ENCODE measurements around the gene ITIH5.
"Not testable (repeated sequence)": the region's sequence is repeated elsewhere in the genome, so short reads cannot be mapped to it uniquely, and the experiment has no call there.

ITIH5 gene

DNA sequence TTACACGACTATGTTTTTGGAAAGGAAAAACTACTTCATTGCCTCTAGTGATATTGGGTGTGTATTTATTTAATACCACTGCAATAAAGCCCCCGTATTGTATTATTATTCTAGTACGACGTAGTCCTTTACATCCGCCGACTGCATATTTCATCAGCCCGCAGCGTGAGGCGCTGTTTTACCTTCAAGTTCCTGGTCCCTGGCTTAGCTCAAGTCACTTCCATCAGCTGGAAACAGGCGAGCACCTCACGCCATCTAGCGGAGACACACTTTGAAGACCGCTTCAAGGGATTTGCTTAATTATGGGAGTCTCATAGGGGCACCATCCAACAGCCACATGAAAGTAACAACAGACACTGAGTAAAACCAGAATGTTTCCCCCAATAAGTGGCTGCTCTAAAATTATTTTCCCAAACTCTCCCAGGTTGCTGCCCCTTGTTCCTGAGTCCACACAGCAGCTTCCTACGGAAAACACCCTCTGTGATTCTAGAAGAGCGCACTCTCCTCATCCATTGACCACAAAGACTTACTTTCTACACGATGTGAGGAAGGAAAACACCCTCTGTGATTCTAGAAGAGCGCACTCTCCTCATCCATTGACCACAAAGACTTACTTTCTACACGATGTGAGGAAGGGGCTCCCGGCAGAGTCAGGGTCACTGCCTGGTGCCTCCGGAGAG lies 20.6 kb upstream of the ITIH5 start:
- DNase-seq = peak; percentile 71

DNA sequence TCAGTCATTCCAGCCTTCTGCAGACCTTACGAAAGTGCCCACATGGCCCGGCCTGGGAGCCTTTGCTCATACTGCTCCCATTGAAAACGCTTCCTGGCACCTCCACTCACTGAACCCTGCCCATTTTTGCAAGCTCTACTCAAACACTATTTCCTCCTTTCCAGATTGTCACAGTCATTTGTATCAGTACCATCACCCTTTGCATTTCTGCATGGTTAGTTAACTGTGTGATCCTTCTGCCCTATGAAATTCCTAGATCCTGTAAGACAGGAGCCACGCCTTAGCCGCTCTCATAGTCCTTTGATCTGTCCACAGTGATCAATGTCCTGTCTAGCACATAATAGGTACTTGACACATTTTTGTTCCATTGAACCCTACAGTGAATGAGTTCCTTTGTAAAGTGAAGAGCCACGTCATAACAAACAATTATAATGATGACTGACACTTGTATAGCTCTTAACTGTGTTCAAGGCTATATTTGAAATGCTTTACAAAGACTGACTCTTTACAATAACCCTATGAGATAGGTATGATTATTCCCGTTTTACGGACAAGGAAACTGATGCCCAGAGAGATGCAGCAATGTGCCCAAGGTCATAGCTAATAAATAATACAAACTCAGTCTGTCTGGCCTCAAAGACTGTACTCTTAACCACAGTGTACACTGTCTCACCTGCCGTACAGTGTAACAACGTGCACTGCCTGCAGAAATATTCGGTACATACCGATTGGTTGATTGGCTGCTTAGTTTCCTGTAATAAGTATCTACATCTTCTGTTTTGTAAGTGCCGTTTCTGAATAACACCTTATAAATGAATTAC lies 19.8 kb upstream of the ITIH5 start:
- no peak for DNase-seq

DNA sequence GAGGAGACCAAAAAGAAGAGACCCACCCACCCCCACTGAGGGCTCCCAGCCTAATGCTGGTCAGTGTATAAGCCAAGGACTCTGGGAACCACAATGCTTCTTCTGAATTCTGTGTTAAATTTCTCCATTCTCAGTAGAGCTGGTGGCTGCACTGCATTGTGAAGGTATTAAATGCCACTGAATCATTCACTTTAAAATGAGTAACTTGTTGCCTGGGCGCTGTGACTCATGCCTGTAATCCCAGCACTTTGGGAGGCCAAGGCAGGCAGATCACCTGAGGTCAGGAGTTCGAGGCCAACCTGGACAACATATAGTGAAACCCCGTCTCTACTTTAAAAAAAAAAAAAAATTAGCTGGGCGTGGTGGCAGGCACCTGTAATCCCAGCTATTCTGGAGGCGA lies 13.3 kb upstream of the ITIH5 start:
- not testable (repeated sequence) for DNase-seq

DNA sequence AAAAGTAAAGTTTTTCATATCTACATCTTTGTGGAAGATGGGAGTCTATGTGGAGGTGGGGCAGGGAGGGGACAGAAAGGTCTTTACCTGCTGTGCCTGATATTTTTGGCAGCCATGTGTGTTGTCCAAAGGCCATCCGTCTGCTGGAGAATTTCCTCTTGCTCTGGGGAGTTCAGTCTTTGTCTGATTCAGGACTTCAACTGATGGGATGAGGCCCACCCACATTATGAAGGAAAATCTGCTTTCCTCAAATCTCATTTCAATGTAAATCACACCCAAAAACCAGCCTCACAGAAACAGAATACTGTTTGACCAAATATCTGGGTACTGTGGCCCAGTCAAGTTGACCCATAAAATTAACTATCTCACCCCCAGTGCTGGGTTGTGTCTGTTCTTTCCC lies 12.5 kb upstream of the ITIH5 start:
- no peak for DNase-seq

DNA sequence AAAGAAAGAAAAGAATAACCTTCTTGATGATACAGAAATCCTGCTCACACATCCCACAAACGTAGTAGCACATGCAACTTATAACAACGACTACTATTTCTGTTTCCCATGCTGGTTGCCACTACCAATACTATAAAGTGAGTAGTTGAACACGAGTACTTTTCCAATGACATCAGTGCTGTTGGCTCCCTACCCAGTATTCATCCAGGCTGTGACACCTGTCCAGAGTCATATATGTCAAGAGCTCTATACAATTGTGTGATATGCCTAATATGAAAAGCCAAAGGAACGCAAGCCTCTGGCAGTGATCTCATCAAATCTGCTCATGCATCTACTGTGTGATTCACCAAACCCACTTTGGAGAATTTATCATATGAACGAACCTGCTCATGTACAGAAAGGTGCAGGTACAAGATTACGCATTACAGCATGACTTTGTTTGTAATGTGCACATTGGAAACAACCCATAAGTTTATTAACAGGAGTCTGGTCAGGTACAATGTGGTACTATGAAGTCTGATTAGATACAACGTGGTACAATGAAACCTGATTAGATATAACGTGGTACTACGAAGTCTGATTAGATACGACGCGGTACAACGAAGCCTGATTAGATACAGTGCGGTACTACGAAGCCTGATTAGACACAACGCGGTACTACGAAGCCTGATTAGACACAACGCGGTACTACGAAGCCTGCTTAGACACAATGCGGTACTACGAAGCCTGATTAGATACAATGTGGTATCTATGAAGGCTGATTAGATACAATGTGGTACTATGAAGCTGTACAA lies 5.8 kb upstream of the ITIH5 start:
- no peak for DNase-seq

DNA sequence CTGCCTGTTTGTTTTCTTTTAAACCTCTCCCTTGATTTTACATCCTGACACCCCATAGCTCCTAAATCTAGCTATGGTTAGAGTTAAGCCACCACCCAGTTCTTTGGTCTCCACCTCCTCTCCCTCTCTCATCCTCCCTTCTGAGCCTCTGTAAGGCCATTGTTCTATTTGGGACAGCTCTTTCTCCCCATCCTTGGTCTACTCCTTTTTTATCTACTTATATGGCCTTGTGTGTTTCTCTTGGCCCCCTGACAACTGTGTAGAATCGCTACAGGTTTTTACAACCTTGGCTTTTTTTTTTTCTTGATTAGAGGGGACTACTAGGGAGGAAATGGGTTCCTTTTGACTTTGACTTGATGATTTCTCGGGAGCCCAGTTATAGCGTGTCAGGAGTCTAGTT lies 3.4 kb upstream of the ITIH5 start:
- DNase-seq = no peak

DNA sequence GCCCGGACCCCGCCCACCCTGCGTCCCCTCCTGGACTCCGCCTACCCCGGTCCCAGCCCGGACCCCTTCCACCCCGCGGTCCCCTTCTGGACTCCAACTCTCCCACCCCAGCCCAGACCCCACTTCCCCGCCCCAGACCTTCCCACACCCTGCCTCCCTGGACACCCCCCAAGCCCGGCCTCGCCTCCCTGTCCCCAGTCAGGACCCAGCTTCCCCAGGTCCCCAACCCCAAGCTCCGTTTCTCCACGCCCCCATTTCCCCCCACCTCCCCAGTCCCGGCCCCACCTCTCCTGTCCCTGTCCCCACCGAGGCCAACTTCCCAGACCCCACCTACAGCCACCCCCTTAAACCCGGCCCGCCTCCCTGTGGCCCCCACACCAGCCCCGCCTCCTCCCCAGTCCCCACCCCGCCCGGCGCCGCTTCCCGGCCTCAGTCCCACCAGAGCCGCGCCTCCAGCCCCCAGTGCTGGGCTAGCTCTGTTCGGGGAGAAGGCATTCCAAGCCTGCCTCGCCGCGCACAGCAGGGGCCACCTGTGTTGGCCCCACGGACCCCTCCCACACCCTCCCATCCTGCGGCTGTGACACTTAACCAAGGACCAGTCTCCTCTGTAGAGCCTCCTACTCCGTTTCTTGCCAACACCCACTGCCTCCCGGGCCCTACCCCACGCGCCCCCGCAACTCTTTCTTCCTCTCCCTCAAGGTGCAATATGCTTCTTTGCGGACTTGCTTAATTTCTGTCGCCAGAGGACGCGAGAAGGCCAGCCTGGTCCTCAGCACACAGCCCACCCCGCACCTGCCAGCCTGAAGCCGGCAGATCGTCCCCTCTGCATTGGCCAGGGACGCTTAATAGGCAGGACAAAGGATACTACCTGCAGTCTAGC lies 736 bp upstream of the ITIH5 start:
- no peak for DNase-seq

DNA sequence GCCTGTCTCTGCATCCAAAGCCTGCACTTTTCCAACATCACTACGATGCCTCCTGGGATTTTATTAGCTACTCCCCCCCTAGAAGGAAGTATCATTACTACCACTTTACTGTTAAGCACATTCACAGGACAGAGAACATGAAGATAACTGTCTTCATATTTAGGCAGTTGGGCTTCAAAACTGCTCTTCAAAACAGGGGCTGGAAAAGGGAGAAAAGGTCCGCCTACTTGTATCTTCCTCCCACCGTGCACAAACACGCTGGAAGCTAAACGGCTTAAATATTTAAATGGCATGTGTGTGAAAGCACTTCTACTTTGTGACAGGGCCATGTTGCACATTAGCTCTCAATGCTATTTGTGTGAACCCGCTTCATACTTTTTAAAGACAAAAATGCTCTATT lies 999 bp downstream of the ITIH5 start:
- no peak for DNase-seq

DNA sequence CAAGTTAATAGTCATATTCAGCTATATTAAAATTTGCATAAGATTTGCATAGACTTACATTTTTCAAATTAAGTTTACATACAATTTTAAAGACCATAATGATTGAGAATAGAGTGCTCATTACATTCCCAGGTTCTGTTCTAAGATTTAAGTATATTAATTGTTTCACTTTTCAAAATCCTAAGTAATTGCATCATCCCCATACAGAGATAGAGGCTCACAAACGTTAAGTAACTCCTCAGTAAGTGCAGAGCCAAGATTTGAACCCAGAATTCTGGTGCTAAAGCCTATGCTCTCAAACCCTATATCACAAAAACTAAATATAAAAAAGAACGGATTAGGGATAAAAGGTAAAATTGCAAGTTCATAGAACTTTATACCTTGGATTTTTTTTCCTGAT lies 2.1 kb downstream of the ITIH5 start:
- no peak for DNase-seq

DNA sequence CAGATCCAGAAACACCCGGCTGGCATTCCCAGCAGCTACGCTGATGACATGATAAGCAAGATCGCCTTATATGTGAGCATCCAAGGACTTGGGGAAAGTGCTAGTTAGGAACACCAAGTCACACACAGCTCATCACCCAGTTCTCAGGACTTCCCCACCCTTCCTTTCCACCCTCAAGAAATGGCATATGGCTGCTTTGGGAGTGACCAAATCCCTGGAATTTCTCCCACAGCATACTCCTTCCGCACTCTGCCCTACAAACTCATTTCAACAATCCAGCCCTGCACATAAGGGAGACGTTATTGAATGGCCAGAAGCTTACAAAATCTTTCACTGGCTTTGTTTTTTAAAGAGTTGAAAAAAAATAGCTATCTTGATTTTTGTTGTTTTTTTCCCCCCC lies 4.2 kb downstream of the ITIH5 start:
- no peak for DNase-seq

DNA sequence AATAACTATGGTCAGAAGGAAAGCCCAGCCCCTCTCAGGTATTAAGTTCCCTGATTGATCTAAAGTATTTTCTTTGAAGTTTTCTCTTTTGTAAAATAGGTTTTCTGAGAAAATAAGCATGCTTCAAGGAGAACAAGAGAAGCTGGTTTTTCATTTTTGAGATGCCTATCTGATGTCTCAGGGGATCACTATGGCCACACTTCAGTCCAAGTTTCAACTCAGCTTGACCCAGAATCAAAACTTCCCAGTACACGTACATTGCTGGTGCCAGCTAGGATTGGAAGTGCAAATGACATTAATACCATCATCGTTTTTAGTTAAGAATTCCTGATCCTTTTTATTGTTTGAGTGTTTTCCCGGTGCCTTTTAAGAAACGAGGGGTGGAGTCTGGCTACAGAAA lies 7.2 kb downstream of the ITIH5 start:
- no peak for DNase-seq

DNA sequence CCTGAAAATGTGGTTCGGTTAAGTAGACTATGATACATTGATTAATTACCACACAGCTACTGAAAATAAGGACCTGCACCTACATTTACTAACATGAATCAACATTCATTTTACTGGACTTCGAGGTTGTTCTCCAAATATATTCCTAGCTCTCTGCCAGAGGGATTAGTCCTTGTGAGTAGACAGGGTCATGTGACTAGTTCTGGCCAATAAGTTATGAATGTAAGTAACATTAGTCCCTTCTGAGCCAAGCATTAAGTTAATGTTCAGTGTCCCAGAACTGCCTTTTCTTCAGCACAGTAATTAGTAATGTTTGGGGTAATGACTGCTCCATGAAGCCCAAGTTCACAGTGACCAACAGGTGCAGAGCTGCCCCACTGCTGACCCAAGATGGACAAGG lies 9.2 kb downstream of the ITIH5 start:
- no peak for DNase-seq

DNA sequence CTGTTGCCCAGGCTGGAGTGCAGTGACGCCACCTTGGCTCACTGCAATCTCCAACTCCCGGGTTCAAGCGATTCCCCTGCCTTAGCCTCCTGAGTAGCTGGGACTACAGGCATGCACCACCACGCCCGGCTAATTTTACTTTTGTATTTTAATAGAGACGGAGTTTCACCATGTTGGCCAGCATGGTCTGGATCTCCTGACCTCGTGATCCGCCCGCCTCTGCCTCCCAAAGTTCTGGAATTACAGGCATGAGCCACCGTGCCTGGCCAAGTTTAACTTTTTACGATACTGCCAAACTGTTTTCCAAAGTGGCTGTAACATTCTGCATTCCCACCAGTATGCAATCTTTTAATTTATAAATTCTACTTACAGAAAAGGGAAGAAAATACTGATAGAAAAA lies 9.7 kb downstream of the ITIH5 start:
- DNase-seq = not testable (repeated sequence)

DNA sequence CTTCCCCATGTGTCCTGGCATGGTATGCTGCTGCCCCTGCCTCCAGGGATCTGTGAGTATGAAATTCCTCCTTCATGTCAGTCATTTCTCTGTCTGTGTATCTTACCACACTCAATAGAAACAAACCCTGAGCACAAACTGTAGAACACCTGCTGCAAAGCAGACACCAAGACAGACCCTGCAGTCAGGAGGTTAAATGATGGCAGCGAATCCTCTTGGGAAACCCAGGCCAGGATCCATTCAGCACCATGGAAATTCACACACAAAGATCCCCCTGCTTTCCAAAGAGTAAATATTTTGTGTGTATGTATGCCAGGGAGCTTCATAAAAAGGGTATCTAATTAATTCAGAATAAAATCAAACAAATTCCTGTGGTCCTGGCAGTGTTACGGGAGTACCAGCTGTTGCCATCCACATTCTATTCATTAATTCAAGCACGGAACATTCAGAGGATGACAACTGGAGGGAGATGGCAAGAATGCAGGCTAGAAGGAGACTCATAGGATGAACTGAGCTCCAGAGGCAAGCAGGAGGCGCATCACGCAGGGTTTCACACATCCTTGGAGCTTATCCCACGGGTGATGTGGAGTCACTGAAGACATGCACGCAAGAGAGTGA lies 14.8 kb downstream of the ITIH5 start:
- DNase-seq = no peak

DNA sequence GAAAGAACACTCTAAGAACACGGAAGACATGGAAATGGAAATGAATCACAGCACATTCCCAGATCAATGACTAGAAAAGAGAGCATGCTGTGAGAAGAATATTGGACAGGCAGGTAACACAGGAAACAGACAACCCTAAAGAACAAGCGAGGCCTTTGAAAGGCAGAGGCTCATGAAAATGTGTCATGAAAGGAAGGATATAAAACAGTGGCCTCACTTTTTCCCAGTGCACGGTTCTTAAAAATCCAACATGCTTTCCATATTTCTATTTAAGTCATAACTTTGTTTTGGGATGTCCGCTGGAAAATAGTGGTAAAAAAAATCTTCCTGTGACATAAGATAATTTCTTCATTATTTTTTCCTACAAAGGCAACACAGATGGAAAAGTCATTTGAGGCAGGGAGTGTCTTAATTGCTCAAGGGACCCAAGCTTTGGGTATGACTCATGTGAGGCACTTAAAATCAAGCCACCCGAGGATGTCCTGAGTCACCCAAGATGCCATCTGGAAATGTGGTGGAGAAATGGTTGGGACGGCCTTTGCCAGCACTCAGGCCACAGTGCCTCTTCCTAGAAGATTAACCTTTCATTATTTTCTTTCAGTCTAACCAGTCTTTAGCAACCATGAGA lies 17.0 kb downstream of the ITIH5 start:
- no peak for DNase-seq

DNA sequence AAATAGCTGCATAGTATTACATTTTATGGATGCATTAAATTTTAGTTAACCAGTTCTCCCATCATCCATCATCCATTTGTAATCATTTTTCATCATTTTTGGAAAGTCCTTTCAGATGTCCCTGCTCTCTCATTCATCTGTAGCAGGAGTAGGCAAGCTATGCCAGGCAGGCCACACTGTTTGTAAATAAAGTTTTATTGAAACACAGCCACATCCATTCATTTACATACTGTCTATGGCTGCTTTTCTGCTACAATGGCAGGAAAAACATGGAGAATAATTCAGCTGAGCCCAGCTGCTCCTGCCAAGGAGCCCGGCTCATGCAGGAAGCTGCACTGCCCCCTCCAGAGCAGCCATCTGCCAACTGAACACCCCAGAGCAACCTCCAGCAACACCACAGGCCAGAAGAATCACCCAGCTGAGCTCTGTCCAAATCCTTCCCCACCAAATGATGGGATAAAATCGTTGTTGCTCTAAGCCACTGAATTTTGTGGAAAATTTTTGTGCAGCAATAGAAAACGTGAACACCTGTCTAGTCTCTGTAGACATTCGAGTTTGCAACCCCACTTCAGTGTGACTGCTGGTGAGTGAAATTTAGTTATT lies 19.6 kb downstream of the ITIH5 start:
- no peak for DNase-seq

DNA sequence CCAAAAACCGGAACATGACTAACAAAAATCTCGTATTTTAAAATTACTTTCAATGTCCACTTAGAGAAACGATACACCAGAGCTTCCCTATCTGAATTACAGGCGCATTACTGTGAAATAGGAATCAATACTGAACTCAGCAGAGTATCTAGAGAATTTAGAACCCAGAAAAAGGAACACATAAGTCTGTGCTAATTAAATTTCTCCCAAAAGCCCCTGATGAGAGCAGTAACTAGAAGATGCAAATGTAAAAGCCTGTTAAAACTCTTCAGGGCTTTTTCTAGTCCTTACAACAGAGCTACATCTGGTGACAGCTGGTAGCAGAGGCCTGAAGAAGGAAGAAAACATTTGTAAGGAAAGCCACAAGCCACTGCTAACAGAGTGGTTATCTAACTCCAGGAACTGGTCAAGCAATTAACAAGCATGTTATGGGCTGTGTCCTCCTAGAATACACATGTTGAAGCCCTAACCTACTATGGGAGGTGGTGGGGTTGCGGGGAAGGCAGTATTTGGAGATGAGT lies 24.2 kb downstream of the ITIH5 start:
- DNase-seq = no peak

DNA sequence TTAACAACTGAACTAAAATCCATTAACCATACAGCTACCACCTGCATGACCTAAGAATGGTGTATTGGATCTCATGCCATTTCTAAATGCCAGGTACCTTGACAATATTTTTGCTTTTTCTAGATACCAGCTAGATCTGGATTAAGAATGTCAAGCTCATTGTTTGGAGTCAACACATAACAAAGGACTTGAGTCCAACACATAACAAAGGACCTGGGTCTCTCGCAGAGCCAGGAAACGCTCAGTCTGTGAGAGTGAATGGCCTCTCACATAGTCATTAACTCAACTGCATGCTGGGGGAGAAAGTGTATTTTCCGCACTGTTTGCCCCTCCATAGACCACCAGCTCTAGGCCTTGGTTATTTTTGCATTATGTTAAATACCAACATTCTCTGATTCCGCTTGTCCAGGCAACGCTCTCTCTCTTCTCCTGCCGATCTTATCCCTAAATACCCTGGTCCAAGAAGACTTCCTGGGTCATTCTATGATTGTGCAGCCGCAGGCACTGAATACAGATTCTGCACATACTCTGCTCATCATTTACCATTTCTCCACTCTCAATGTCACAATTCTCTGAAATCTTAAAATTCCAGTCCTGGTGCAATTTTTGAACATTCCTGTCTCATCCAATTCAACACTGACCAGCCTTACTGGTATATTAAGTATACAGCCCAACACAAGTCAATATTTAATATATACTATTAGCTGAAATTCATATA lies 31.2 kb downstream of the ITIH5 start:
- DNase-seq = no peak

DNA sequence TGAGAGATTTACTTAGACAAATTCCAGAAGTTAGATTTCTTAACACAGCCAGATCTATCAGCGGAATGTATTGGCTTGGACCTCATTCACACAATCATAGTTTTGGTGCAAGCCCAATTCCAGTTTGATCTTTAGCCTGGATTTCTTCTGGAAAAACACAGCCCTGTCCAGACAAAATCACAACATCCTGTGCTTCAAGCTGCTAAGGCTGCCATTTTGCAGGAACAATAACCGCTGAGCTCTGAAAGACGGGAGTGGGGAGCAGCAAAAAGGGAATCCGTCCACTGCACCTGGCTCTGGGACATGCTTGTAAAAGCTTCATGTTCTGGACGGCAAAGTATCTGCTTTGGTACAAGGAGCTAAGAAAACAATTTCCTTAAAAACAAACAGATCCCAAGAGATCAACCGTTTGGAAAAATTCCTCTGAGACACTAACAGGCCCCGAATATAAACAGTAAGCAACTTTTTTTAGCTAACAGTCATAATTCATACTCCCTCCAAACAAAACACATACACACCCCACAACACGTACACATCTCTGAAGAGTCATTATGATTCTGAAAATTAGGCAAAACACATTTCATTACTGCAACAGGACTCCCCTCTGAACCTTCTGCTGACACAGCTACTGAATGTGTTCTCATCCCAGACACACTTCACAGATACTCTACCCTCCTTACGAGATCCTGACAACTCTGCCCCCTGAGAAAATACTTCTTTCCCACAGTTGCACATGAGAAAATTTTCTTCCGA lies 32.4 kb downstream of the ITIH5 start:
- DNase-seq = no peak

DNA sequence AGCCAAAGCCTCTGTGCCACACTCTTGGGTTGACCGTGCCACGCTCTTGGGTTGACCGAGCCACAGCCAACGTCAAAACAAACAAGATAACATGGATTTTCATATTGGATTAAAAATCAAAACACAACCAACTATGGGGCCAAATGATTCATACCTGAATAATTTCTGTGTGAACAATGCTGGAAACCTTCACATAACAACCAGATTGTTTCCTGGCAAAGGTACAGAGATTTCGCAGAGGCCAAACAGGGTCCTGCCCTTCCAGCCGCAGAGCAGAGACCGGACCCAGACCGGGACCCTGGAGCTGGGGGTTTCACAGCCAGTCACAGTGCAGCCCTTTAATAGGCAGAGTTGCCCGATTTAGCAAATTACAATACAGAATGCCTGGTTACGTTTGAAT lies 40.5 kb downstream of the ITIH5 start:
- no peak for DNase-seq

Measured in NCI-H748 treated with DMSO at 0.1 percent for 48 hours (cell line).